A549 (cell line): Measurements from ENCODE around the gene LRRC4C. TPM values are rescaled to one million over a fixed set of nuclear protein-coding genes. Genes with fewer than 3 reads are reported as not detected.

ENCODE experiments used
- ATAC-seq, 2 experiments: fragments of 200-7000 bp in 1 of 2; fragments of >200 bp in 1 of 2; cut with Nextera tagmentation in 1 of 2; cut with Tn5 transposase in 1 of 2; 3 replicates each; pipeline versions ENCODE4 v1.8.0 to v1.9.1; 2018 to 2020; ENCODE audit warnings: mild to moderate bottlenecking in 1 of 2, moderate library complexity in 1 of 2
- CTCF ChIA-PET: fragments of 300-600 bp; sonication (Branson Sonifier 250); formaldehyde crosslinking; extraction: SDS; loops from one replicate; lab custom pipeline; 2021; ENCODE audit warnings: antibody characterized with exemption, inconsistent platforms; lab: Yijun Ruan, JAX
- POLR2A ChIA-PET: fragments of 350-600 bp; formaldehyde crosslinking; extraction: SDS; loops from one replicate; lab custom pipeline; 2021; ENCODE audit warnings: antibody characterized with exemption, inconsistent platforms; lab: Yijun Ruan, JAX
- DNase-seq, 2 experiments: peaks; one replicate each; pipeline versions ENCODE4 v3.0.0 to v3.0.0-alpha.2; 2011 to 2016; ENCODE audit warnings: low read depth in 1 of 2, low spot score in 1 of 2
- FAIRE-seq: peaks from 2 replicates; lab custom pipeline; 2011; peaks lifted over from hg19 to GRCh38; lab: Jason Lieb, UNC
- H3K27ac ChIP-seq, 2 experiments: fragments of >200 bp; sonication (Bioruptor Twin); formaldehyde crosslinking; 3 replicates each; pipeline ENCODE4 v1.5.1; 2016 to 2017
- H3K4me1 ChIP-seq: fragments of >200 bp; sonication (Bioruptor Twin); formaldehyde crosslinking; 3 replicates; pipeline ENCODE4 v1.6.1; 2016
- H3K4me2 ChIP-seq: fragments of >200 bp; sonication (Bioruptor Twin); formaldehyde crosslinking; 3 replicates; pipeline ENCODE4 v1.6.1; 2016
- H3K4me3 ChIP-seq: fragments of >200 bp; sonication (Bioruptor Twin); formaldehyde crosslinking; 3 replicates; pipeline ENCODE4 v1.5.1; 2016
- H3K9me3 ChIP-seq: fragments of >200 bp; sonication (Bioruptor Twin); formaldehyde crosslinking; 3 replicates; pipeline ENCODE4 v1.6.1; 2016
- CBX2 ChIP-seq: fragments of 200-600 bp; sonication (generic); IDR thresholded peaks from 2 replicates; pipeline ENCODE4 v1.6.1; 2016; ENCODE audit warnings: low read depth, mild to moderate bottlenecking, borderline replicate concordance
- CTCF ChIP-seq: fragments of >200 bp; sonication (Bioruptor Twin); formaldehyde crosslinking; IDR thresholded peaks from 3 replicates; pipeline ENCODE4 v1.5.1; 2016
- EHMT2 ChIP-seq: fragments of 200-600 bp; sonication (generic); IDR thresholded peaks from 2 replicates; pipeline ENCODE4 v1.6.1; 2016; ENCODE audit warnings: antibody characterized with exemption, low read depth, mild to moderate bottlenecking, moderate library complexity
- ELK1 ChIP-seq: fragments of 150-350 bp; IDR thresholded peaks from 2 replicates; pipeline ENCODE4 v1.6.1; 2014; ENCODE audit warnings: low read depth, mild to moderate bottlenecking, low read length
- GATA3 ChIP-seq: IDR thresholded peaks from 2 replicates; pipeline ENCODE4 v1.6.1; 2012; ENCODE audit warnings: borderline replicate concordance
- HDAC2 ChIP-seq: fragments of 200-600 bp; sonication (generic); IDR thresholded peaks from 2 replicates; pipeline ENCODE4 v1.6.1; 2016
- HEYL ChIP-seq: fragments of 250-450 bp; sonication (Bioruptor Pico); IDR thresholded peaks from 2 replicates; pipeline ENCODE4 v1.8.0; 2021; ENCODE audit warnings: mild to moderate bottlenecking, moderate library complexity
- HOXB13 ChIP-seq: fragments of 250-450 bp; sonication (Bioruptor Pico); IDR thresholded peaks from 2 replicates; pipeline ENCODE4 v1.5.0; 2020; ENCODE audit warnings: low read depth, mild to moderate bottlenecking, moderate library complexity
- KDM1A ChIP-seq: fragments of 200-600 bp; sonication (generic); IDR thresholded peaks from 2 replicates; pipeline ENCODE4 v1.6.1; 2016; ENCODE audit warnings: low read depth, mild to moderate bottlenecking
- MYC ChIP-seq: IDR thresholded peaks from 2 replicates; pipeline ENCODE4 v1.6.1; 2012; ENCODE audit warnings: mild to moderate bottlenecking, inconsistent platforms, low read length, improper control_type of control experiment, borderline replicate concordance
- NFE2L2 ChIP-seq: fragments of 150-350 bp; conservative IDR thresholded peaks from 2 replicates; pipeline ENCODE4 v1.6.1; 2014; ENCODE audit warnings: low read length
- PBX3 ChIP-seq: IDR thresholded peaks from 2 replicates; pipeline ENCODE4 v1.6.1; 2012
- POLR2AphosphoS2 ChIP-seq: conservative IDR thresholded peaks from 2 replicates; pipeline ENCODE4 v1.6.1; 2012; ENCODE audit warnings: low read length, improper control_type of control experiment, inconsistent platforms
- RAD21 ChIP-seq, 2 experiments: fragments of >200 bp in 1 of 2; sonication (Bioruptor Twin) in 1 of 2; formaldehyde crosslinking in 1 of 2; IDR thresholded peaks in 1 of 2; conservative IDR thresholded peaks in 1 of 2; 2 replicates in 1 of 2; 3 replicates in 1 of 2; pipeline ENCODE4 v1.6.1; 2012 to 2018; ENCODE audit warnings: inconsistent platforms in 1 of 2
- RFX5 ChIP-seq: fragments of 450-650 bp; IDR thresholded peaks from 2 replicates; pipeline ENCODE4 v1.7.1; 2014; ENCODE audit warnings: antibody characterized with exemption, mild to moderate bottlenecking, moderate library complexity
- RNF2 ChIP-seq: fragments of 200-600 bp; sonication (generic); IDR thresholded peaks from 2 replicates; pipeline ENCODE4 v1.6.1; 2016; ENCODE audit warnings: low read depth, mild to moderate bottlenecking, antibody characterized with exemption, moderate library complexity, borderline replicate concordance
- SREBF2 ChIP-seq: fragments of 450-650 bp; IDR thresholded peaks from 2 replicates; pipeline ENCODE4 v1.6.1; 2014; ENCODE audit warnings: mild to moderate bottlenecking, moderate library complexity
- TFCP2L1 ChIP-seq: fragments of 250-450 bp; sonication (Bioruptor Pico); IDR thresholded peaks from 2 replicates; pipeline ENCODE4 v1.5.0; 2021; ENCODE audit warnings: mild to moderate bottlenecking
- WGBS: methylation state at CpG from one replicate; pipeline ENCODE4 v1.1.6; 2017; ENCODE audit errors: missing lambda C conversion rate; 5-methylcytosine and 5-hydroxymethylcytosine counted together
- polyA plus RNA-seq, 4 experiments: library from polyadenylated mRNA; depleted of rRNA in 3 of 4; stranded (reverse); fragments of >200 nt; fragmentation: RNase III in 1 of 4; extraction: RNeasy Plus Mini Kit Qiagen cat#74134 plus additional on column Dnase treatment in 1 of 4; gene quantifications; 2 replicates in 3 of 4; 3 replicates in 1 of 4; pipeline ENCODE4 v1.2.3, GENCODE V29; 2011 to 2017

Gene LRRC4C
- polyA plus RNA-seq, 2 of the 4 experiments (the other 2 are of a cell fraction), result not detected

- CTCF ChIA-PET, result no interaction called here
- 9% methylated on average over 3 of the region's 3 CpGs for WGBS
- no peak overlapping the region for H3K4me3 ChIP-seq
- H3K4me2 ChIP-seq, result no peak overlapping the region
- no peaks in the 10 kb centered on the region for H3K9me3 ChIP-seq
- no peaks in the 10 kb centered on the region for H3K4me1 ChIP-seq
- FAIRE-seq (no peak), DNase-seq (no peak), ATAC-seq (no peak)
- TF ChIP-seq POLR2AphosphoS2 (no peak), RAD21 (conservative IDR thresholded peaks at IDR 0.05 in 1 of 2, IDR thresholded peaks at IDR 0.05 in 1 of 2) (no peak), EHMT2 (no peak), CBX2 (no peak), TFCP2L1 (no peak), CTCF (no peak), PBX3 (no peak), SREBF2 (no peak), ELK1 (no peak), KDM1A (no peak), RNF2 (no peak), HDAC2 (no peak), HOXB13 (CRISPR knock-in tag) (no peak)
- POLR2A ChIA-PET, result no interaction called here
- no peak overlapping the region for H3K27ac ChIP-seq
Measured at GRCh38 chr11:40882301-40882700, 577.2 kb downstream of the LRRC4C start.

GRCh38 chr11:40879911-40880310 is 579.5 kb downstream of the LRRC4C start:
- Histone ChIP-seq H3K9me3 (no peaks in the 10 kb centered on the region), H3K4me1 (no peaks in the 10 kb centered on the region), H3K27ac (no peak overlapping the region), H3K4me2 (no peak overlapping the region), H3K4me3 (no peak overlapping the region)
- FAIRE-seq, result no peak
- TF ChIP-seq CTCF (no peak), ELK1 (no peak), RAD21 (conservative IDR thresholded peaks at IDR 0.05 in 1 of 2, IDR thresholded peaks at IDR 0.05 in 1 of 2) (no peak), NFE2L2 (no peak), CBX2 (no peak), GATA3 (no peak), HEYL (CRISPR knock-in tag) (no peak), RFX5 (no peak), KDM1A (no peak), MYC (no peak)
- no peak for DNase-seq
- POLR2A ChIA-PET, result no interaction called here
- CTCF ChIA-PET, result no interaction called here
- ATAC-seq, result no peak
- 15% methylated on average over 6 of the region's 6 CpGs for WGBS
